ENCODE results near the gene RPTOR.

The RPTOR gene

GRCh38 chr17:80649672-80650330, 105.2 kb downstream of the RPTOR start:
- peak; percentile 62 for DNase-seq (ENCODE audit: low spot score)
- TF ChIP-seq CTCF (conservative IDR thresholded peaks at IDR 0.05; ENCODE audit: low read depth) = no peak
- ChIA-PET POLR2A (ENCODE audit: low non-redundant PET) (no interaction called here), CTCF (interaction anchor here (0.7 to 1.3 kb wide), 2 partner anchors 17 to 1173 kb away, joined by 3 to 6 read pairs; no protein-coding TSS in a partner anchor)
- peak overlapping the region; percentile 57 for H3K27ac ChIP-seq

GRCh38 chr17:80650331-80650672, 105.7 kb downstream of the RPTOR start:
- H3K27ac ChIP-seq = peak overlapping the region; percentile 57
- POLR2A ChIA-PET (ENCODE audit: low non-redundant PET) = no interaction called here
- no peak for TF ChIP-seq CTCF (conservative IDR thresholded peaks at IDR 0.05; ENCODE audit: low read depth)
- CTCF ChIA-PET = interaction anchor here (1.3 kb wide), 1 partner anchor 17 kb away, joined by 6 read pairs; no protein-coding TSS in a partner anchor
- DNase-seq (ENCODE audit: low spot score) = no peak

- POLR2A ChIA-PET (ENCODE audit: low non-redundant PET) = no interaction called here
Measured at GRCh38 chr17:80650751-80651518, 106.3 kb downstream of the RPTOR start.

GRCh38 chr17:80652756-80653330, 108.2 kb downstream of the RPTOR start:
- DNase-seq (ENCODE audit: low spot score) = no peak
- no peak overlapping the region for H3K27ac ChIP-seq
- POLR2A ChIA-PET (ENCODE audit: low non-redundant PET) = no interaction called here
- no peak for TF ChIP-seq CTCF (conservative IDR thresholded peaks at IDR 0.05; ENCODE audit: low read depth)
- CTCF ChIA-PET = interaction anchor here (0.9 kb wide), 1 partner anchor 19 kb away, joined by 3 read pairs; no protein-coding TSS in a partner anchor

More at GRCh38 chr17:80650751-80651518, 106.3 kb downstream of the RPTOR start:
- H3K27ac ChIP-seq = no peak overlapping the region
- no peak for DNase-seq (ENCODE audit: low spot score)
- CTCF ChIA-PET = no interaction called here
- TF ChIP-seq CTCF (conservative IDR thresholded peaks at IDR 0.05; ENCODE audit: low read depth) = no peak

GRCh38 chr17:80653856-80654255, 109.2 kb downstream of the RPTOR start:
- no peak for TF ChIP-seq CTCF (conservative IDR thresholded peaks at IDR 0.05; ENCODE audit: low read depth)
- CTCF ChIA-PET = interaction anchor here (0.9 kb wide), 1 partner anchor 18 kb away, joined by 3 read pairs; no protein-coding TSS in a partner anchor
- POLR2A ChIA-PET (ENCODE audit: low non-redundant PET) = no interaction called here
- H3K27ac ChIP-seq = no peak overlapping the region
- DNase-seq (ENCODE audit: low spot score) = no peak

GRCh38 chr17:80655608-80656007, 111.0 kb downstream of the RPTOR start:
- TF ChIP-seq CTCF (conservative IDR thresholded peaks at IDR 0.05; ENCODE audit: low read depth) = no peak
- no peak for DNase-seq (ENCODE audit: low spot score)
- CTCF ChIA-PET = no interaction called here
- no peak overlapping the region for H3K27ac ChIP-seq
- POLR2A ChIA-PET (ENCODE audit: low non-redundant PET) = no interaction called here

Measured in RWPE1 (cell line).